Gastroesophageal sphincter (tissue), 3 donors: ENCODE results near the gene HDGF.

Source experiments
- EP300 ChIP-seq: sonication (generic); formaldehyde crosslinking; IDR thresholded peaks from one replicate; pipeline ENCODE4 v1.6.1; 2017; ENCODE audit warnings: antibody characterized with exemption, mild to moderate bottlenecking
- POLR2A ChIP-seq, 2 donors: fragments of 450-650 bp; IDR thresholded peaks; one replicate each; pipeline ENCODE4 v1.6.1; 2017; ENCODE audit warnings: antibody characterized with exemption in 2 of 2, mild to moderate bottlenecking in 2 of 2, moderate library complexity in 1 of 2
- POLR2AphosphoS5 ChIP-seq: sonication (generic); formaldehyde crosslinking; IDR thresholded peaks from one replicate; pipeline ENCODE4 v1.6.1; 2017; ENCODE audit warnings: antibody characterized with exemption
- TF ChIP-seq, protein P1 (sequence below), 4 experiments: fragments of 200-600 bp in 2 of 4; fragments of 450-650 bp in 2 of 4; sonication (generic) in 1 of 4; IDR thresholded peaks; one replicate each; pipeline ENCODE4 v1.5.1; 2017 to 2019; ENCODE audit warnings: antibody characterized with exemption in 4 of 4, mild to moderate bottlenecking in 2 of 4, moderate library complexity in 2 of 4

DNA sequence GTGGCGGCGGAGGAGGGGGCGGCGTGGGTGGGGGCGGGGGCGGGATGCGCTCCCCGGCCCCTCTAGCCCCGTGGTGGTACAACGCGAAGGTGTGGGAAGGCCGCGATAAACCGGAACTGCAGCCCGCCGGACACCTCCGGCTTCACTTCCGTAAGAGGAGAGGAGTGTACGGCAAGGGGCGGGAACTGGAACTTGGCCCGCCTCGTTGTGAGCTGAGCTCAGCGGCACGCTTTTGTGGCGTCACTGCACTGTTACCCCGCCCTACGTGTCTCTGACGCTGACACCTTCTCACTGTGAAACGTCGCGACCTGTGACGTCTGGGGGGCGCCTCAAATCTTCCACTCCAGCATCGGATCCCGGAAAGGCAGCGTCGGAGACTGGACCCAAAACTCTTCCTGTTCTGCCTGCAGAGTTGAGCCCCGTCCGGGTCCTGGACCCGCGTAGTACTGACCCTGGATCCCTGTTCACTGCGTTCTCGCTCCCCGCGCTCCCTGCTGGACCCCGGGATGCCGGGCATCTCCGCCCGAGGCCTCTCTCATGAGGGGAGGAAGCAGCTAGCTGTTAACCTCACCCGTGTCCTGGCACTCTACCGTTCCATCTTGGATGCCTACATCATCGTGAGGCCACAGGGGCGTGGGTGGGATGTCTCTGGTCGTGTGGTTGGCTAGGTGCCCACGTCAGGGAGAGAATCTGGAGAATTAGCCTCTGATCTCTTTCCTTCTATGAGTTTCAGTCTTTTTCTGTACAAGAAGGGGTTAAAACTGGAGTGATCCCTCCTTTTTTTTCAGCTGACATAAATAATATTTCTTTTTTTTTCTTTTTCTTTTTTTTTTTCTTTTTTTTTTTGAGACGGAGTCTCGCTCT is 22.6 kb downstream of the HDGF start, which contains the start of gene ISG20L2:
- TF ChIP-seq, protein P1, sequence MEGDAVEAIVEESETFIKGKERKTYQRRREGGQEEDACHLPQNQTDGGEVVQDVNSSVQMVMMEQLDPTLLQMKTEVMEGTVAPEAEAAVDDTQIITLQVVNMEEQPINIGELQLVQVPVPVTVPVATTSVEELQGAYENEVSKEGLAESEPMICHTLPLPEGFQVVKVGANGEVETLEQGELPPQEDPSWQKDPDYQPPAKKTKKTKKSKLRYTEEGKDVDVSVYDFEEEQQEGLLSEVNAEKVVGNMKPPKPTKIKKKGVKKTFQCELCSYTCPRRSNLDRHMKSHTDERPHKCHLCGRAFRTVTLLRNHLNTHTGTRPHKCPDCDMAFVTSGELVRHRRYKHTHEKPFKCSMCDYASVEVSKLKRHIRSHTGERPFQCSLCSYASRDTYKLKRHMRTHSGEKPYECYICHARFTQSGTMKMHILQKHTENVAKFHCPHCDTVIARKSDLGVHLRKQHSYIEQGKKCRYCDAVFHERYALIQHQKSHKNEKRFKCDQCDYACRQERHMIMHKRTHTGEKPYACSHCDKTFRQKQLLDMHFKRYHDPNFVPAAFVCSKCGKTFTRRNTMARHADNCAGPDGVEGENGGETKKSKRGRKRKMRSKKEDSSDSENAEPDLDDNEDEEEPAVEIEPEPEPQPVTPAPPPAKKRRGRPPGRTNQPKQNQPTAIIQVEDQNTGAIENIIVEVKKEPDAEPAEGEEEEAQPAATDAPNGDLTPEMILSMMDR (IDR thresholded peaks at IDR 0.05), result no peak
- TF ChIP-seq POLR2A (IDR thresholded peaks at IDR 0.05) (peak; percentile 40 to 66), EP300 (no peak), POLR2AphosphoS5 (peak; percentile 76)
